Activated CD8-positive, alpha-beta memory T cell treated with anti-CD3 and anti-CD28 coated beads, Interleukin-2, amount 50 U/mL, for 24 hours (primary cell): Measurements from ENCODE around the gene ERFL.
"Not testable (repeated sequence)": the region's sequence is repeated elsewhere in the genome, so short reads cannot be mapped to it uniquely, and the experiment has no call there.

Experiments used
- DNase-seq: peaks from one replicate; pipeline ENCODE4 v3.0.0-alpha.2; 2020; ENCODE audit errors: extremely low read depth

ERFL gene

GRCh38 chr19:41926763-41927496 is 1.3 kb downstream of the ERFL start:
- DNase-seq = no peak

- DNase-seq = no peak
Measured at GRCh38 chr19:41926028-41926762, 2.1 kb downstream of the ERFL start.

GRCh38 chr19:41925208-41926003 is 2.8 kb downstream of the ERFL start:
- no peak for DNase-seq

- no peak for DNase-seq
Measured at GRCh38 chr19:41924151-41925145, 3.8 kb downstream of the ERFL start.

- DNase-seq = no peak
Measured at GRCh38 chr19:41923045-41923788, 5.0 kb downstream of the ERFL start.

GRCh38 chr19:41922585-41922984 is 5.7 kb downstream of the ERFL start:
- no peak for DNase-seq

GRCh38 chr19:41921577-41922576 is 6.4 kb downstream of the ERFL start:
- DNase-seq = no peak

- DNase-seq = no peak
Measured at GRCh38 chr19:41920882-41921576, 7.2 kb downstream of the ERFL start.

- no peak for DNase-seq
Measured at GRCh38 chr19:41919948-41920712, 8.1 kb downstream of the ERFL start.

- no peak for DNase-seq
Measured at GRCh38 chr19:41918653-41919244, 9.5 kb downstream of the ERFL start.

GRCh38 chr19:41918095-41918494 is 10.2 kb downstream of the ERFL start:
- no peak for DNase-seq

- no peak for DNase-seq
Measured at GRCh38 chr19:41917676-41918075, 10.6 kb downstream of the ERFL start.

GRCh38 chr19:41915776-41916414 is 12.4 kb downstream of the ERFL start:
- DNase-seq = no peak

GRCh38 chr19:41915021-41915775 is 13.1 kb downstream of the ERFL start:
- no peak for DNase-seq

- DNase-seq = not testable (repeated sequence)
Measured at GRCh38 chr19:41914424-41914834, 13.8 kb downstream of the ERFL start.
